Thyroid gland (tissue), 4 donors: ENCODE results near the gene NOB1.

ENCODE experiments used
- POLR2A ChIP-seq, 2 donors: fragments of 450-650 bp; IDR thresholded peaks; one replicate each; pipeline ENCODE4 v1.6.1; 2017; ENCODE audit warnings: antibody characterized with exemption in 2 of 2, mild to moderate bottlenecking in 2 of 2, moderate library complexity in 1 of 2
- TF ChIP-seq, protein P1 (sequence below), 6 experiments: fragments of 200-600 bp in 3 of 6; fragments of 450-650 bp in 3 of 6; sonication (generic) in 3 of 6; IDR thresholded peaks; one replicate each; pipeline ENCODE4 v1.5.1; 2016 to 2019; ENCODE audit warnings: antibody characterized with exemption in 6 of 6, mild to moderate bottlenecking in 2 of 6, inconsistent platforms in 1 of 6, moderate library complexity in 1 of 6

GRCh38 chr16:69706256-69706974 lies 48.3 kb downstream of the NOB1 start:
- TF ChIP-seq, protein P1, sequence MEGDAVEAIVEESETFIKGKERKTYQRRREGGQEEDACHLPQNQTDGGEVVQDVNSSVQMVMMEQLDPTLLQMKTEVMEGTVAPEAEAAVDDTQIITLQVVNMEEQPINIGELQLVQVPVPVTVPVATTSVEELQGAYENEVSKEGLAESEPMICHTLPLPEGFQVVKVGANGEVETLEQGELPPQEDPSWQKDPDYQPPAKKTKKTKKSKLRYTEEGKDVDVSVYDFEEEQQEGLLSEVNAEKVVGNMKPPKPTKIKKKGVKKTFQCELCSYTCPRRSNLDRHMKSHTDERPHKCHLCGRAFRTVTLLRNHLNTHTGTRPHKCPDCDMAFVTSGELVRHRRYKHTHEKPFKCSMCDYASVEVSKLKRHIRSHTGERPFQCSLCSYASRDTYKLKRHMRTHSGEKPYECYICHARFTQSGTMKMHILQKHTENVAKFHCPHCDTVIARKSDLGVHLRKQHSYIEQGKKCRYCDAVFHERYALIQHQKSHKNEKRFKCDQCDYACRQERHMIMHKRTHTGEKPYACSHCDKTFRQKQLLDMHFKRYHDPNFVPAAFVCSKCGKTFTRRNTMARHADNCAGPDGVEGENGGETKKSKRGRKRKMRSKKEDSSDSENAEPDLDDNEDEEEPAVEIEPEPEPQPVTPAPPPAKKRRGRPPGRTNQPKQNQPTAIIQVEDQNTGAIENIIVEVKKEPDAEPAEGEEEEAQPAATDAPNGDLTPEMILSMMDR (IDR thresholded peaks at IDR 0.05): no peak
- no peak for TF ChIP-seq POLR2A (IDR thresholded peaks at IDR 0.05)
